HT-29 (cell line): ENCODE results near the gene THAP7. TPM values are rescaled to one million over a fixed set of nuclear protein-coding genes. Genes with fewer than 3 reads are reported as not detected.
A peak's percentile ranks its signal among the peaks of the same experiment; 100 is the strongest.

Experiments
- DNase-seq: peaks from one replicate; pipeline ENCODE4 v3.0.0-alpha.2; 2015; ENCODE audit warnings: low spot score
- total RNA-seq: library from RNA; depleted of rRNA; stranded (reverse); fragments of >200 nt; shearing (Covaris generic); gene quantifications from 2 replicates; pipeline ENCODE4 v1.2.3, GENCODE V29; 2014

The THAP7 gene
- total RNA-seq, 1 experiment from 2014 or later, result 60.1 TPM

GRCh38 chr22:21031545-21032036 is 29.7 kb upstream of the THAP7 start:
- DNase-seq, result no peak

GRCh38 chr22:21030621-21031544 is 29.0 kb upstream of the THAP7 start:
- no peak for DNase-seq

- no peak for DNase-seq
These were observed 28.1 kb upstream of the THAP7 start for GRCh38 chr22:21030032-21030431.

- no peak for DNase-seq
These were observed 27.6 kb upstream of the THAP7 start for GRCh38 chr22:21029486-21030025.

GRCh38 chr22:21028277-21029251 is 26.6 kb upstream of the THAP7 start:
- DNase-seq, result no peak

GRCh38 chr22:21026783-21027692 is 25.1 kb upstream of the THAP7 start:
- DNase-seq, result no peak

GRCh38 chr22:21025763-21026755 is 24.1 kb upstream of the THAP7 start:
- no peak for DNase-seq

- no peak for DNase-seq
These were observed 23.3 kb upstream of the THAP7 start for GRCh38 chr22:21025266-21025665.

- DNase-seq, result no peak
These were observed 21.2 kb upstream of the THAP7 start for GRCh38 chr22:21022955-21023614.

GRCh38 chr22:21022507-21022906 is 20.6 kb upstream of the THAP7 start:
- no peak for DNase-seq

- DNase-seq, result no peak
These were observed 19.0 kb upstream of the THAP7 start for GRCh38 chr22:21020802-21021429.

- no peak for DNase-seq
These were observed 16.4 kb upstream of the THAP7 start for GRCh38 chr22:21018314-21018713.

- DNase-seq, result no peak
These were observed 14.9 kb upstream of the THAP7 start for GRCh38 chr22:21016644-21017420.

GRCh38 chr22:21015466-21016006 is 13.6 kb upstream of the THAP7 start:
- no peak for DNase-seq

- peak; percentile 27 for DNase-seq
These were observed 13.0 kb upstream of the THAP7 start, which contains the start of gene P2RX6 for GRCh38 chr22:21014726-21015465. TSS of gene P2RX6 (plus strand) at chr22:21015165. CDS start at chr22:21015175, 10 bp downstream.

GRCh38 chr22:21014202-21014725 is 12.3 kb upstream of the THAP7 start:
- peak; percentile 45 for DNase-seq
